HG03175 (cell line): Measurements from ENCODE around the gene SLC17A2.
"Not testable (repeated sequence)": the region's sequence is repeated elsewhere in the genome, so short reads cannot be mapped to it uniquely, and the experiment has no call there.

Experiments used
- ATAC-seq: cut with Tn5 transposase; IDR thresholded peaks from one replicate; pipeline ENCODE4 v1.9.1; 2021; ENCODE audit warnings: mild to moderate bottlenecking, moderate library complexity; ENCODE audit not compliant: unreplicated experiment

The SLC17A2 gene

GRCh38 chr6:25952535-25952934 is 22.0 kb upstream of the SLC17A2 start:
- ATAC-seq: no peak

- no peak for ATAC-seq
Measured at GRCh38 chr6:25951296-25952032, 21.0 kb upstream of the SLC17A2 start.

- ATAC-seq: no peak
Measured at GRCh38 chr6:25950297-25950696, 19.8 kb upstream of the SLC17A2 start.

GRCh38 chr6:25949695-25950094 is 19.2 kb upstream of the SLC17A2 start:
- no peak for ATAC-seq

GRCh38 chr6:25947492-25947891 is 17.0 kb upstream of the SLC17A2 start:
- ATAC-seq: not testable (repeated sequence)

GRCh38 chr6:25946631-25947030 is 16.1 kb upstream of the SLC17A2 start:
- ATAC-seq: no peak

GRCh38 chr6:25945738-25946137 is 15.2 kb upstream of the SLC17A2 start:
- not testable (repeated sequence) for ATAC-seq

GRCh38 chr6:25944688-25945574 is 14.4 kb upstream of the SLC17A2 start:
- peak; percentile 79 for ATAC-seq

GRCh38 chr6:25943887-25944286 is 13.4 kb upstream of the SLC17A2 start:
- ATAC-seq: no peak

GRCh38 chr6:25942561-25943147 is 12.2 kb upstream of the SLC17A2 start:
- ATAC-seq: no peak

GRCh38 chr6:25939593-25939992 is 9.1 kb upstream of the SLC17A2 start:
- no peak for ATAC-seq

- ATAC-seq: no peak
Measured at GRCh38 chr6:25935953-25936352, 5.5 kb upstream of the SLC17A2 start.

GRCh38 chr6:25934735-25935313 is 4.3 kb upstream of the SLC17A2 start:
- no peak for ATAC-seq

GRCh38 chr6:25934156-25934555 is 3.7 kb upstream of the SLC17A2 start:
- ATAC-seq: no peak

- ATAC-seq: no peak
Measured at GRCh38 chr6:25931411-25931709, 869 bp upstream of the SLC17A2 start.

GRCh38 chr6:25929785-25930184 is 706 bp downstream of the SLC17A2 start:
- ATAC-seq: not testable (repeated sequence)

GRCh38 chr6:25928562-25929324 is 1.7 kb downstream of the SLC17A2 start:
- ATAC-seq: no peak

GRCh38 chr6:25927756-25928216 is 2.7 kb downstream of the SLC17A2 start:
- ATAC-seq: no peak

- no peak for ATAC-seq
Measured at GRCh38 chr6:25927178-25927577, 3.3 kb downstream of the SLC17A2 start.

- no peak for ATAC-seq
Measured at GRCh38 chr6:25925876-25926275, 4.6 kb downstream of the SLC17A2 start.

- no peak for ATAC-seq
Measured at GRCh38 chr6:25922301-25922700, 8.2 kb downstream of the SLC17A2 start.
